Small intestine (tissue), 7 donors: ENCODE results near the gene IFI44L. TPM values are rescaled to one million over a fixed set of nuclear protein-coding genes. Genes with fewer than 3 reads are reported as not detected.
A peak's percentile ranks its signal among the peaks of the same experiment; 100 is the strongest.

Experiments used
- DNase-seq, 2 donors: peaks; one replicate each; pipeline versions ENCODE4 v3.0.0 to v3.0.0-alpha.2; 2013
- FAIRE-seq: peaks from 2 replicates; lab custom pipeline; 2012; peaks lifted over from hg19 to GRCh38; lab: Jason Lieb, UNC
- H3K27ac ChIP-seq, 3 donors: one replicate each; pipeline ENCODE4 v1.5.1; 2013; ENCODE audit warnings: low read length in 2 of 3, mild to moderate bottlenecking in 2 of 3, control low read depth in 1 of 3, inconsistent platforms in 1 of 3, low read depth in 1 of 3, moderate library complexity in 1 of 3
- H3K27me3 ChIP-seq, 3 donors: one replicate each; pipeline ENCODE4 v1.6.1; 2013; ENCODE audit warnings: low read length in 3 of 3, inconsistent platforms in 1 of 3; ENCODE audit not compliant: control insufficient read depth in 3 of 3, insufficient read depth in 3 of 3
- H3K36me3 ChIP-seq, 3 donors: one replicate each; pipeline ENCODE4 v1.6.1; 2013; ENCODE audit warnings: low read length in 3 of 3, inconsistent platforms in 1 of 3, low read depth in 1 of 3, mild to moderate bottlenecking in 1 of 3, moderate library complexity in 1 of 3; ENCODE audit not compliant: control insufficient read depth in 3 of 3, insufficient read depth in 2 of 3
- H3K4me1 ChIP-seq, 3 donors: one replicate each; pipeline ENCODE4 v1.6.1; 2013; ENCODE audit warnings: low read length in 2 of 3, inconsistent platforms in 1 of 3, low read depth in 1 of 3, mild to moderate bottlenecking in 1 of 3, moderate library complexity in 1 of 3; ENCODE audit not compliant: control insufficient read depth in 3 of 3, insufficient read depth in 2 of 3
- H3K4me3 ChIP-seq, 3 donors: one replicate each; pipeline ENCODE4 v1.5.1; 2013; ENCODE audit warnings: low read length in 3 of 3, control low read depth in 1 of 3, inconsistent platforms in 1 of 3, low read depth in 1 of 3, mild to moderate bottlenecking in 1 of 3, moderate library complexity in 1 of 3
- H3K9me3 ChIP-seq, 2 donors: one replicate each; pipeline ENCODE4 v1.6.1; 2013; ENCODE audit warnings: low read depth in 1 of 2, low read length in 1 of 2; ENCODE audit not compliant: control insufficient read depth in 2 of 2, insufficient read depth in 1 of 2
- WGBS, 3 donors: extraction: QIAGEN DNeasy Blood & Tissue Kit; methylation state at CpG; one replicate each; pipeline ENCODE4 v1.1.7; 2013; 5-methylcytosine and 5-hydroxymethylcytosine counted together
- polyA plus RNA-seq, 4 donors: library from polyadenylated mRNA; stranded (reverse) in 3 of 4; unstranded in 1 of 4; fragments of 200-250 nt in 3 of 4; fragments of 120-200 nt in 1 of 4; gene quantifications; one replicate each; pipeline versions ENCODE4 v1.2.1 to v1.2.3, GENCODE V29; 2013
- donor health status: healthy with polysubstance abuse.
- donor health status: control.
- donor health status: control.
- donor health status: Bipolar disorder and iron deficiency.
- donor health status: healthy.

Gene IFI44L
- polyA plus RNA-seq, 4 donors = 0.45 to 8.4 (median 1.7) TPM

DNA sequence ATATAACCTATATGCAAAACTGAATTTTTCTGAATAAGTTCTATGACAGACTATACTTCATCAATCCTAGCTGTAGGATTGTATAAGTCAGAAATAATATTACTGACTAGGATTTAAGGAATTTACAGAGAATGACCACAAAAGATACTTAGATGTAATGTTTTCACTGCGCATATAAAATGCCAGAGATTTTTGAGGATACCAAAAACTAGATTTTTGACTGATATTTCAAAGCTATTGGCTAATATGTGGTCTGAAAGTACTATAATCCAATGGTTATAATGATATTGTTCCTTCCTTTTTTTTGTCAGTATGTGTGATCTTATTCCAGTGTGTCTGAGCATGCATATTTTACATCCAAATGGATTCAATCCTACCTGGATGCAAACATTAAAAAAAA lies 17.0 kb upstream of the IFI44L start:
- Histone ChIP-seq H3K27ac (no peak overlapping the region), H3K9me3 (no peaks in the 10 kb centered on the region), H3K27me3 (no peaks in the 10 kb centered on the region), H3K4me3 (no peak overlapping the region), H3K36me3 (no peaks in the 10 kb centered on the region), H3K4me1 (no peaks in the 10 kb centered on the region)
- DNase-seq (no peak), FAIRE-seq (no peak)
- 89 to 95% (median 90%) methylated on average over 1 of the region's 1 CpG for WGBS, 3 donors

GRCh38 chr1:78604643-78605042 lies 15.6 kb upstream of the IFI44L start:
- no peaks in the 10 kb centered on the region for H3K27me3 ChIP-seq
- H3K4me1 ChIP-seq = no peaks in the 10 kb centered on the region
- H3K27ac ChIP-seq = no peak overlapping the region
- H3K36me3 ChIP-seq = no peaks in the 10 kb centered on the region
- DNase-seq (no peak), FAIRE-seq (no peak)
- H3K9me3 ChIP-seq = no peaks in the 10 kb centered on the region
- H3K4me3 ChIP-seq = no peak overlapping the region
- WGBS, 3 donors = 64 to 81% (median 76%) methylated on average over 5 of the region's 5 CpGs

GRCh38 chr1:78606274-78606673 lies 14.0 kb upstream of the IFI44L start:
- H3K27me3 ChIP-seq = no peaks in the 10 kb centered on the region
- FAIRE-seq (no peak), DNase-seq (no peak)
- H3K4me3 ChIP-seq = no peak overlapping the region
- no peaks in the 10 kb centered on the region for H3K36me3 ChIP-seq
- H3K27ac ChIP-seq = no peak overlapping the region
- no peaks in the 10 kb centered on the region for H3K9me3 ChIP-seq
- no peaks in the 10 kb centered on the region for H3K4me1 ChIP-seq
- WGBS, 3 donors = 61 to 86% (median 79%) methylated on average over 2 of the region's 2 CpGs

DNA sequence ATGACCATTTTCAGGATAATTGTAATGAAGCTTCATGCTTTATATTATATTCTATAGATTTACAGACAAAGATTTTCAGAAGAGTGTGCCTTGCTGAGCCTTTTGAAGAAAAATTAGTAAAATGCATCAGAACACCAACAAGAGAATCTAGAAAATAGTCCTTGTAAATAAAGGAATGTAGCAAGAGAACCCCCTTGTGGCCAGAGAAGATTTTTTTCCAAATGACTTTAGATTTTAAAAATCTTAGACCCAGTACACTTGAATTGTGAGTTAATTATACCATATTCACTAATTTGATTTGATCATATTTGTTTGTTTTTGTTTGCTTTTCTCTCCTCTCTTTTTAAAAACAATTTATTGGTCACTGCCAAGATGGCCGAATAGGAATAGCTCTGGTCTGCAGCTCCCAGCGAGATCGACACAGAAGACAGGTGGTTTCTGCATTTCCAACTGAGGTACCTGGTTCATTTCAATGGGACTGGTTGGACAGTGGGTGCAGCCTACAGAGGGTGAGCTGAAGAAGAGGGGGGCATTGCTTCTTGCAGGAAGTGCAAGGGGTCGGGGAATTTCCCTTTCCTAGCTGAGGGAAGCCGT lies 12.8 kb upstream of the IFI44L start:
- Histone ChIP-seq H3K9me3 (no peaks in the 10 kb centered on the region), H3K36me3 (no peaks in the 10 kb centered on the region), H3K4me3 (no peak overlapping the region), H3K27me3 (no peaks in the 10 kb centered on the region), H3K4me1 (no peaks in the 10 kb centered on the region), H3K27ac (no peak overlapping the region)
- whole genome bisulfite sequencing, 3 donors = 87 to 92% (median 92%) methylated on average over 5 of the region's 5 CpGs
- FAIRE-seq = no peak
- peak in 1 of 2 donors; percentile 13 for DNase-seq

GRCh38 chr1:78607944-78608343 lies 12.3 kb upstream of the IFI44L start:
- DNase-seq = peak; percentile 10 to 17
- 46 to 59% (median 50%) methylated on average over 4 of the region's 4 CpGs for WGBS, 3 donors
- Histone ChIP-seq H3K4me1 (no peaks in the 10 kb centered on the region), H3K27ac (no peak overlapping the region), H3K27me3 (no peaks in the 10 kb centered on the region), H3K9me3 (no peaks in the 10 kb centered on the region), H3K36me3 (no peaks in the 10 kb centered on the region), H3K4me3 (no peak overlapping the region)
- FAIRE-seq = no peak

DNA sequence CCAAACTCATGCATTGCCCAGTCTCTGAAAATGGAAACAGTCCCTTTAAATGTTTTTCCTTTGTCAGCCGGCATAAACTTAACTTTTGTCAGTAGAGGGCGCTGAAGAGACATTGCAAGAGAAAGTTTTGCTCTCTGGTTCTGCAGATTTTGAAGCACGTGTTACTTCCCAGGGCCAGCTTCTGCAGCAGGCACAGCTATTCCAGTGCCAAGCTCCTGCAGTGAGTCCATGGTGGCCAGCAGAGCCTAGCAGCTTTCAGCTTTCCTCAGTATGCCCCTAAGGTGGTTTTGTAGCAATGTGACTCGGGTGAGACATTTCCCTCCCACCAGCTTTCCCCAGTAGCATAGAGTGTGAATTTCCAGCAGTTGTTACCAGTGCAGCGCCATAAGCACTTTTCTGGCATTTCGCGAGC lies 2.6 kb upstream of the IFI44L start:
- H3K4me1 ChIP-seq = peaks cover 0 to 6% (median 0%) of the 10 kb centered on the region in 3 donors
- no peaks in the 10 kb centered on the region for H3K27me3 ChIP-seq
- H3K36me3 ChIP-seq = no peaks in the 10 kb centered on the region
- peak overlapping the region in 1 of 3 donors; percentile 31 for H3K27ac ChIP-seq
- DNase-seq (peak; percentile 82 to 88), FAIRE-seq (no peak)
- 34 to 41% (median 39%) methylated on average over 7 of the region's 7 CpGs for WGBS, 3 donors
- H3K9me3 ChIP-seq = no peaks in the 10 kb centered on the region
- no peak overlapping the region for H3K4me3 ChIP-seq

DNA sequence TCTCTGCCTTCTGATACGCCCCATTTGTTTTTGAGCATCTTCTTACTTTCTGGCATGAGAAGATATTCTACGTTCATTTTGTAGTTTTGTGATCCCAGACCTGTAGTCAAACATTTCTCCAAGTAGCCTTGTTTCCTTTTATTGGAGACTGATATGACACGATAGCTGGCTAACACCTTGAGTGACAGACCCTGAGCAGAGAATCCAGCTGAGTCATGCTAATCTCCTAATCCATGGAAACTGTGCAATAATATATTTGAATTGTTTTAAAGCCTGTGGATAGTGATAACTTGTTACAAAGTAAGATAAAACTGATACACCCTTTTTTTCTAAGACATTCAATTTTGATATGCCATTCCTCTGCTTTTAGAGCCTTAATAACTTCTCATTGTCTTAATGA lies 1.2 kb upstream of the IFI44L start:
- peaks cover 0 to 6% (median 2%) of the 10 kb centered on the region in 3 donors for H3K4me1 ChIP-seq
- H3K4me3 ChIP-seq = no peak overlapping the region
- peak overlapping the region in 2 of 3 donors; percentile 49 to 55 for H3K27ac ChIP-seq
- H3K36me3 ChIP-seq = no peaks in the 10 kb centered on the region
- DNase-seq (no peak), FAIRE-seq (no peak)
- WGBS, 3 donors = 38 to 53% (median 44%) methylated on average over 3 of the region's 3 CpGs
- H3K9me3 ChIP-seq = no peaks in the 10 kb centered on the region
- H3K27me3 ChIP-seq = no peaks in the 10 kb centered on the region

DNA sequence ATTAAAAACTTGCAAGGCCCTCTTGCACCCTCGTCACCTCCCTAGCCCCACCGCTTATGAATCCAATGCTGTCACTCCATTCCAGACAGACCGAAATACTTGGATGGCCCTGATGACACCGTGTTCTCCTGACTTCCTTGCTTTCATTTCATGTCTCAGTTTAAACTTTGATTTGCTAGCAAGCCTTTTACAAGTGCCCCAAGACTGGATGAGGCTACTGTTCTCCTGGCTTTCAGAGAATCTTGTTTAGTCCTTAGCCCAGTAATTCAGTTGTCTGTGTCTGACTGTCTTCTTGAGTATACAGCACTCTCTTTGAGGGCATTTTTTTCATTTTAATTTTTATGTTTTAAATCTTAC lies 824 bp upstream of the IFI44L start:
- Histone ChIP-seq H3K27me3 (no peaks in the 10 kb centered on the region), H3K9me3 (no peaks in the 10 kb centered on the region), H3K27ac (peak overlapping the region in 2 of 3 donors; percentile 49 to 55), H3K36me3 (no peaks in the 10 kb centered on the region), H3K4me1 (peaks cover 0 to 6% (median 2%) of the 10 kb centered on the region in 3 donors), H3K4me3 (no peak overlapping the region)
- DNase-seq (peak in 1 of 2 donors; percentile 14), FAIRE-seq (no peak)
- WGBS, 3 donors = 33 to 56% (median 41%) methylated on average over 4 of the region's 4 CpGs

DNA sequence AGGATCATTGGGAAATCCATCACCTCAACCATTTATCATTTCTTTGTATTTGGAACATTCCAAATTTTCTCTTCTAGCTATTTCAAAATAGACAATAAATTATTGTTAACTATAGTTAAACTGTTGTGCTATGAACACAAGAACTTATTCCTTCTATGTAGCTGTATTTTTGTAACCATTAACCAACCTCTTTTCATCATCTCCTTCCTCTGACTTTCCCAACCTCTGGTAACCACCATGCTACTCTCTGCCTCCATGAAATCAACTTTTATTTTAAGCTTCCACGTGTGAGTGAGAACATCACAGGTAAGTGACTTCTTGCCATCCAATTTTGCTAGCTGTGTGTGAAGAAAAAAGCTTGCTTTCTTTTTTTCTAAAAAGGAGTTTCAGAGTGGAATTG lies 418 bp downstream of the IFI44L start:
- no peak for FAIRE-seq
- Histone ChIP-seq H3K27me3 (no peaks in the 10 kb centered on the region), H3K9me3 (no peaks in the 10 kb centered on the region), H3K36me3 (no peaks in the 10 kb centered on the region), H3K27ac (peak overlapping the region in 1 of 3 donors; percentile 79), H3K4me1 (peaks cover 0 to 6% (median 2%) of the 10 kb centered on the region in 3 donors), H3K4me3 (peak overlapping the region in 1 of 3 donors; percentile 28)
- no peak for DNase-seq
- 6 to 13% (median 8%) methylated on average over 1 of the region's 1 CpG for WGBS, 3 donors
